Trophoblast cell (in vitro differentiated cells and primary cell): ENCODE results near the gene PLEKHA7.

Experiments
- DNase-seq, 2 donors: peaks; one replicate each; pipeline ENCODE4 v3.0.0-alpha.2; 2016
- H2AFZ ChIP-seq: 2 replicates; pipeline ENCODE4 v1.6.1; 2013; ENCODE audit warnings: low read length, moderate library complexity, mild to moderate bottlenecking; ENCODE audit not compliant: insufficient read depth, poor library complexity
- H2AK5ac ChIP-seq: 2 replicates; pipeline ENCODE4 v1.6.1; 2013; ENCODE audit warnings: mild to moderate bottlenecking, low read length
- H2BK120ac ChIP-seq: 2 replicates; pipeline ENCODE4 v1.6.1; 2013; ENCODE audit warnings: low read length, mild to moderate bottlenecking, moderate library complexity; ENCODE audit not compliant: insufficient read depth, poor library complexity
- H2BK12ac ChIP-seq: 2 replicates; pipeline ENCODE4 v1.6.1; 2013; ENCODE audit warnings: mild to moderate bottlenecking, low read length, moderate library complexity
- H2BK5ac ChIP-seq: 2 replicates; pipeline ENCODE4 v1.6.1; 2013; ENCODE audit warnings: low read length, low read depth, moderate library complexity, mild to moderate bottlenecking; ENCODE audit not compliant: poor library complexity
- H3K14ac ChIP-seq: 2 replicates; pipeline ENCODE4 v1.6.1; 2013; ENCODE audit warnings: mild to moderate bottlenecking, low read length
- H3K18ac ChIP-seq: 2 replicates; pipeline ENCODE4 v1.6.1; 2013; ENCODE audit warnings: mild to moderate bottlenecking, low read length
- H3K23ac ChIP-seq: 2 replicates; pipeline ENCODE4 v1.6.1; 2013; ENCODE audit warnings: low read length
- H3K27ac ChIP-seq: 2 replicates; pipeline ENCODE4 v1.5.1; 2013; ENCODE audit warnings: low read depth, mild to moderate bottlenecking, inconsistent platforms, low read length, moderate library complexity
- H3K27me3 ChIP-seq: 2 replicates; pipeline ENCODE4 v1.6.1; 2013; ENCODE audit warnings: inconsistent platforms, mild to moderate bottlenecking, low read length, moderate library complexity; ENCODE audit not compliant: insufficient read depth
- H3K36me3 ChIP-seq, 2 experiments: 1 replicate in 1 of 2; 2 replicates in 1 of 2; pipeline ENCODE4 v1.6.1; 2013; ENCODE audit warnings: low read length in 2 of 2, mild to moderate bottlenecking in 2 of 2, moderate library complexity in 1 of 2; ENCODE audit not compliant: insufficient read depth in 2 of 2, control insufficient read depth in 1 of 2
- H3K4ac ChIP-seq: 2 replicates; pipeline ENCODE4 v1.6.1; 2013; ENCODE audit warnings: low read depth, mild to moderate bottlenecking, low read length, moderate library complexity
- H3K4me1 ChIP-seq, 2 experiments: 1 replicate in 1 of 2; 2 replicates in 1 of 2; pipeline ENCODE4 v1.6.1; 2013; ENCODE audit warnings: low read length in 2 of 2, mild to moderate bottlenecking in 2 of 2, moderate library complexity in 1 of 2; ENCODE audit not compliant: insufficient read depth in 2 of 2, control insufficient read depth in 1 of 2
- H3K4me2 ChIP-seq: 2 replicates; pipeline ENCODE4 v1.6.1; 2013; ENCODE audit warnings: inconsistent platforms, mild to moderate bottlenecking, low read length, moderate library complexity
- H3K4me3 ChIP-seq: 2 replicates; pipeline ENCODE4 v1.5.1; 2013; ENCODE audit warnings: mild to moderate bottlenecking, low read depth, low read length, inconsistent platforms
- H3K79me1 ChIP-seq: one replicate; pipeline ENCODE4 v1.6.1; 2013; ENCODE audit warnings: low read length
- H3K79me2 ChIP-seq: 2 replicates; pipeline ENCODE4 v1.6.1; 2013; ENCODE audit warnings: low read length, mild to moderate bottlenecking; ENCODE audit not compliant: control insufficient read depth, insufficient read depth, poor library complexity
- H3K9ac ChIP-seq: 2 replicates; pipeline ENCODE4 v1.6.1; 2013; ENCODE audit warnings: mild to moderate bottlenecking, low read length
- H3K9me3 ChIP-seq: 2 replicates; pipeline ENCODE4 v1.6.1; 2013; ENCODE audit warnings: low read depth, mild to moderate bottlenecking, control low read depth, inconsistent platforms, low read length; ENCODE audit not compliant: insufficient read depth
- H4K12ac ChIP-seq: 2 replicates; pipeline ENCODE4 v1.6.1; 2013; ENCODE audit warnings: low read depth, mild to moderate bottlenecking, low read length, moderate library complexity
- H4K8ac ChIP-seq: 2 replicates; pipeline ENCODE4 v1.6.1; 2013; ENCODE audit warnings: low read depth, mild to moderate bottlenecking, low read length, moderate library complexity
- H4K91ac ChIP-seq: one replicate; pipeline ENCODE4 v1.6.1; 2013; ENCODE audit warnings: low read depth, mild to moderate bottlenecking, low read length, moderate library complexity
- WGBS: extraction: QIAGEN DNeasy Blood & Tissue Kit; methylation state at CpG from one replicate; pipeline ENCODE4 v1.1.7; 2013; ENCODE audit warnings: missing lambda C conversion rate; ENCODE audit not compliant: insufficient read length, insufficient coverage; ENCODE audit errors: extremely low coverage; 5-methylcytosine and 5-hydroxymethylcytosine counted together

Gene PLEKHA7

GRCh38 chr11:16809886-16810668, 204.1 kb downstream of the PLEKHA7 start:
- Histone ChIP-seq H3K4ac (no peak overlapping the region), H3K79me2 (no peaks in the 10 kb centered on the region), H2AFZ (no peak overlapping the region), H4K12ac (no peak overlapping the region), H3K9ac (no peak overlapping the region), H3K27me3 (no peaks in the 10 kb centered on the region), H3K4me2 (no peak overlapping the region), H3K23ac (no peak overlapping the region), H3K36me3 (peaks cover 53 to 82% of the 10 kb centered on the region in 2 experiments), H3K18ac (no peak overlapping the region), H3K4me3 (no peak overlapping the region), H2AK5ac (no peak overlapping the region), H4K91ac (no peak overlapping the region), H3K4me1 (peaks cover 0 to 2% of the 10 kb centered on the region in 2 experiments), H3K14ac (no peak overlapping the region), H2BK12ac (no peak overlapping the region), H2BK5ac (no peak overlapping the region), H2BK120ac (no peak overlapping the region), H3K27ac (no peak overlapping the region), H4K8ac (no peak overlapping the region), H3K9me3 (no peaks in the 10 kb centered on the region), H3K79me1 (no peaks in the 10 kb centered on the region)
- no CpG with 5 or more reads among the region's 11 CpGs for WGBS
- peak in 1 of 2 donors; percentile 15 for DNase-seq

- Histone ChIP-seq H3K36me3 (peaks cover 41 to 76% of the 10 kb centered on the region in 2 experiments), H2BK12ac (no peak overlapping the region), H3K4me1 (peaks cover 0 to 2% of the 10 kb centered on the region in 2 experiments), H3K9ac (no peak overlapping the region), H4K8ac (no peak overlapping the region), H3K27ac (no peak overlapping the region), H4K12ac (no peak overlapping the region), H3K23ac (no peak overlapping the region), H2AFZ (no peak overlapping the region), H4K91ac (no peak overlapping the region), H3K9me3 (no peaks in the 10 kb centered on the region), H3K4ac (no peak overlapping the region), H3K27me3 (no peaks in the 10 kb centered on the region), H3K4me2 (no peak overlapping the region), H3K79me2 (no peaks in the 10 kb centered on the region), H2AK5ac (no peak overlapping the region), H3K14ac (no peak overlapping the region), H3K4me3 (no peak overlapping the region), H2BK5ac (no peak overlapping the region), H3K79me1 (no peaks in the 10 kb centered on the region), H3K18ac (no peak overlapping the region), H2BK120ac (no peak overlapping the region)
- WGBS: no CpG with 5 or more reads among the region's 3 CpGs
- peak in 1 of 2 donors; percentile 22 for DNase-seq
Measured at GRCh38 chr11:16807306-16807705, 206.9 kb downstream of the PLEKHA7 start.

GRCh38 chr11:16806791-16807190, 207.4 kb downstream of the PLEKHA7 start:
- H4K91ac ChIP-seq: no peak overlapping the region
- no peak overlapping the region for H3K14ac ChIP-seq
- no peak overlapping the region for H3K9ac ChIP-seq
- WGBS: no CpG with 5 or more reads among the region's 11 CpGs
- no peak overlapping the region for H2BK5ac ChIP-seq
- peaks cover 41 to 74% of the 10 kb centered on the region in 2 experiments for H3K36me3 ChIP-seq
- no peak overlapping the region for H2AFZ ChIP-seq
- no peaks in the 10 kb centered on the region for H3K79me2 ChIP-seq
- no peak overlapping the region for H2BK12ac ChIP-seq
- no peak overlapping the region for H3K18ac ChIP-seq
- no peak overlapping the region for H2BK120ac ChIP-seq
- no peaks in the 10 kb centered on the region for H3K27me3 ChIP-seq
- H3K23ac ChIP-seq: no peak overlapping the region
- H3K9me3 ChIP-seq: no peaks in the 10 kb centered on the region
- no peak overlapping the region for H3K27ac ChIP-seq
- H2AK5ac ChIP-seq: no peak overlapping the region
- H3K4me1 ChIP-seq: no peaks in the 10 kb centered on the region
- DNase-seq: no peak
- H3K4me2 ChIP-seq: no peak overlapping the region
- no peaks in the 10 kb centered on the region for H3K79me1 ChIP-seq
- H3K4ac ChIP-seq: no peak overlapping the region
- H4K12ac ChIP-seq: no peak overlapping the region
- H4K8ac ChIP-seq: no peak overlapping the region
- no peak overlapping the region for H3K4me3 ChIP-seq

GRCh38 chr11:16805938-16806337, 208.3 kb downstream of the PLEKHA7 start:
- Histone ChIP-seq H4K12ac (no peak overlapping the region), H3K79me1 (no peaks in the 10 kb centered on the region), H4K8ac (no peak overlapping the region), H2AK5ac (no peak overlapping the region), H3K79me2 (no peaks in the 10 kb centered on the region), H3K36me3 (peaks cover 43 to 74% of the 10 kb centered on the region in 2 experiments), H3K4me3 (no peak overlapping the region), H2BK5ac (no peak overlapping the region), H3K27ac (no peak overlapping the region), H2BK120ac (no peak overlapping the region), H3K9ac (no peak overlapping the region), H3K4me2 (no peak overlapping the region), H2BK12ac (no peak overlapping the region), H3K4me1 (no peaks in the 10 kb centered on the region), H3K4ac (no peak overlapping the region), H4K91ac (no peak overlapping the region), H3K9me3 (no peaks in the 10 kb centered on the region), H3K14ac (no peak overlapping the region), H3K23ac (no peak overlapping the region), H3K27me3 (no peaks in the 10 kb centered on the region), H3K18ac (no peak overlapping the region), H2AFZ (no peak overlapping the region)
- WGBS: no CpG with 5 or more reads among the region's 8 CpGs
- DNase-seq: no peak
